CD4-positive, alpha-beta T cell treated with Interleukin-15 for 4 hours (primary cell): ENCODE results near the gene LRMDA.
"Not testable (repeated sequence)": the region's sequence is repeated elsewhere in the genome, so short reads cannot be mapped to it uniquely, and the experiment has no call there.

Source experiments
- DNase-seq: peaks from one replicate; pipeline ENCODE4 v3.0.0-alpha.2; 2020; ENCODE audit warnings: low spot score

LRMDA gene

DNA sequence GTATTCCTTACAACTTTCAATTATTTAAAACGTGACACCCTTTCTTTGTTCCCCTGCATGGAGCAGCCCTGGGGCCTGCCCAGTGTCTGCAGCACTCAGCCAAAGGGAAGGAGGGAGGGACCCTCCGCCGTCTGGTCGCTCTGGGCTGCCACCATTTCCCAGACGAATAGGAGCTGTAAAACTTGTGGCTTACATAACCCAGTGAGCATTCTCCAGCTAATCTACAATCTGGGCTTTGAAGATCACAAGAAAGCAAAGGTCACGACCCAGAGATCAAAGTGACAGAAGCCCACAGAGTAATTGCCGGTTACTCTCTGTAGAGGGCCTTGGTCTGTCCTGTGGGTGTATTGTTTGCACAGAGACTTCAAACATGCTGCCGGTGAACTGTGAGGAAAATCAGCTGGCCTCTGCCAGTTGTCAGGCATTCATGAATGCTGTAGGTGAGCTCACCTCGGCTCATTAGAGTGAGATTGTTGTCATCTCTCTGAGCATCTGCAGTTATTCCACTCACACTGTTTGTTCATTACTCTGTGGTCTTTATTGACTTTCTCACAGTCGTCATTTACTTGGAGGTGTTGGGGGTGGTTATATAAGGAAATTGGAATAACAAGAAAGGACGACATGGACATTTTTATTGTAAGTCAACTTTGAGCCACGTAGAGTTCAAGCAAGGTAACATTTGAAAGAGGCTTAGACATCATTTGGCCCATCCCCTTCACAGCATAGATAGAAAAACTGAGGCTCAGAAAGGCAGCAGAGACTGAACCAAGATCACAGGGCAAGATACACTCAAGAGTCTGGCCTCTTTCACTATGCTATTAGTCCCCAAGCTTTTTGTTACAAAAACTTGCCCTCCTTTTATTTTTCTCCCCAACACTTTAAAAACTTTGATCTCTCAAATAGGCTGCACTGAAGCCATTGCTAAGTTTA lies 619.8 kb downstream of the LRMDA start:
- no peak for DNase-seq

DNA sequence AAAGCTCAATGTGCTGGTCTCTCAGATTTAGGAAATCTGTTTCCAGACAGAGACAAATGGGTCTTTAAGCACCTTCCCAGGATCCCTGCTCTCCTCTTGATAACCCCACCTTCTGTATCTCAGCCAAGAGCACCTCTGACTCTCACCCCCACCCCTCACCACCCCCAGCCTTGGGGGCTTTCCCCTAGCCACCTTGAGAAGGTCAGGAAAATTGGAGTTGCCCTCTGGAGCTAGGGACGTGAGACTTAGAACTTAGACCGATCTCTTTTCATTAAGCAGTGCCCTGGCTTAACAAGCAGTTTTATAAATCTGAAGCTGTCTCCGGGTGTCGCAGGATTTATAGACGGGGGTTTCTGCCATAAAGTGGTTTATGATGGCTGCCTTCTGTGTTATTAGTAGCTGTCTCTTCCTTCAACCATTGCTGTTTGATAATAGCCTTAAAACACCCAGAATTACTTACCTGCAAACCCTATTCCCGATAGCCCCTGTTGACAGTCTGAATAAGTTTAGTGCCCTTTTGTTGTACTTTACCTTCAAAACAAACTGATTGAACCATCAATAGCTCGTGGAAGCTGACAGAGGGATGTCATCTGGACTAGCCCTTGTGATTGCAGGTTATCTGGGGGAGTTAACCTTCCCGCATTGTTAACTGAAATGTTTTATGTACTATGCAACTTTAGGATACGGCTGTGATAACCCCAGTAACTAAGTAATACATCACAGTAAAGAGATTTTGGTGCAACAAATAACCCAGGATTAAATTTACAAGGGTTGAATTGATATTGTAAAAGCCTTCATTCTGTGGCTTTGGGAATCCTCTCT lies 621.5 kb downstream of the LRMDA start:
- no peak for DNase-seq

DNA sequence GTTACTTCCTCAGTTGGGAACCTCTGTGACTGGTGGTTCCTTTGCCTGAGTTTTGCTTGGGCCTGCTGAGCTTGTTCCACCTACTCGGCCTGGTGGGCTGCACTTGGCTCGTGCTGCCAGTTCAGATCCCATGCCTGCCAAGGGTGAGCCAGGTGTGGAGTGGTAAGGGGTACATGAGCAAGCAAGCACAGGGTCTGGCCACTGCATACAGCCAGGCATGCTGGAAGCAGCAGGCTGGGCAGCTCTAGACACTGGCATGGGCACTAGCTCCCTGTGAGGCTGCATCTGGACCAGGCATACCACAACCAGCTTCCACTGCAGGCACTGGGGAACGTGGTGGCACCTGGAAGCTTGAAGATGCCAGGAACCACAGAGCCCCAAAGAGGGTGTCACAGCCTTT lies 624.0 kb downstream of the LRMDA start:
- DNase-seq: no peak

DNA sequence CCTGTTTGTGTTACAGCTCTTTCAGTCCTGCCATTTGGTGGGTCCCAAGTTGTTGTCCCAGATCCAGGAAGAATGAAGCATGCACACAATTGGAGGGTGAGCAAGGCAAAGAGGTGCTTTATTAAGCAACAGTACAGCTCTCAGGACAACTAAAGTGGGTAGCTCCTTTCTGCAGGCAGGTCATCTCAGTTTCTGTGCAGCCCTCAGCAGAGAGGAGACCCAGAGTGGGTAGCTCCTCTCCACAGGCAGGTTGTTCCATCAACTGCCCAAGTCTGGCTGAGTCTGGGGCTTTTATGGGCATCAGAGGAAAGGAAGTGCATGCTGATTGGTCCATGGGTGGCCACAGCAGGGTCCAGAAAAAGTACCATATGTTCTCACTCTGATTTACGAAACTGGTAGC lies 624.5 kb downstream of the LRMDA start:
- no peak for DNase-seq

DNA sequence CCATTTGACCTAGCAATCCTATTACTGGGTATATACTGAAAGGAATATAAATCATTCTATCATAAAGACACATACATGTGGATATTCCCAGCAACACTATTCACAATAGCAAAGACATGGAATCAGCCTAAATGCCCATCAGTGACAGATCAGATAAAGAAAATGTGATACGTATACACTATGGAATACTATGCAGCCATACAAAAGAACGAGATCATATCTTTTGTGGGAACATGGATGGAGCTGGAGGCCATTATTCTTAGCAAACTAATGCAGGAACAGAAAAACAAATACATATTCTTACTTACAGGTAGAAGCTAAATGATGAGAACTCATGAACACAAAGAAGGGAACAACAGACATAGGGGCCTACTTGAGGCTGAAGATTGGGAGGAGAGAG lies 629.6 kb downstream of the LRMDA start:
- DNase-seq: not testable (repeated sequence)

DNA sequence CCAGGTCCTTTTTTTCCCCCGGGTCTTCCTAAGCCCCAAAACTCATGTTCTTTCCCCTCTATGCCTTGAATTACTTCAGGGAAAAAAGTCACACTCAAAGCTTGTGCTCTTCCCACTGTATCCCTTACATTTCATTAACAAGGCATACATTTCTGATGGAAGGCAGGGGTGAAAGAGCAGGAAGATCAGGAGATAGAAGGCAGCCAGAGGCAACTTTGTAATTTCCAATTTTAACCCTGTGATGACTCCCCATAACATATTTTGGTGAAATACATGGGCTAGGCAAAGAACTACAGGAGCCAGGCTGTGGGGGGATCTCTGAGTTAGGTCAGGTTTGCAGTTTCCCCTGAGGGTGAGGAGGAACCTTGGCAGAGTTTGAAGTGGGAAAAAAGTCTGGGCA lies 635.0 kb downstream of the LRMDA start:
- DNase-seq: no peak

DNA sequence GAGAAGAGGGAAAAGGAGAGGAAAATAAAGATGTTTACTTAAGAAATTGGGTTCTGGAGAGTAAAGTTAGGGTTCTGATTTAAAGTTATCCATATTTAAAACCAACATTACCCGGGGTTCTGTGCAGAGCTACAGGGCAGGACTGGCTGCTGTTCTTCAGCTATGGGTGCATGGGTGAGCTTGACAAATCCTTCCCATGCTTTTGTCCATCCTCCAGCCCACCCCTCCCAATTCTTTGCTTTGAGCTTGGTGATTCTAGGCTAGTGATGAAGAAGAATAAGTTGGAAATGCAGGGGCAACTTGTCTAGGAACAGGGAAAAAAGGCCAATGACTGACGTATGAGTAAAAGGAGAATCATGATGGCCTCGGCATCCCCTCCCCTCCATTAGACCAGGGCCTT lies 636.0 kb downstream of the LRMDA start:
- no peak for DNase-seq

DNA sequence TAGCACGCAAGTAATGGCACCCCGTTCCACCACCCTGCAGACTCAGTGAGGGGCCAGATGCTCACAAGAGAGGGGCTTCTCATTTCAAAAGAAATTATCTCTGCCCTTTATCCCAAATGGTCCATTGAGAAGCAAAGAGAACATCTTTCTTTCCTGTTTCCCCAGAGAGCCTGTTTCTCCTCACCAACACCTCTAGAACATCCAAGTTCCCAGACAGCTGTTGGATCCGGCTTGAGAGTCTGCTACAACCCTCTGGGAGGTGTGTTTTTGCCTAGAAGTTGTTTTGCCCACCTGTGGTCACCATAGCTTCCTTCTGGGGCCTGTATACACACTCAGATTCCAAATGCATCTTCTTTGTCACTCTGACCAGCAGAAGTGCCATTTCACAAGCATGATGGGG lies 637.4 kb downstream of the LRMDA start:
- no peak for DNase-seq

DNA sequence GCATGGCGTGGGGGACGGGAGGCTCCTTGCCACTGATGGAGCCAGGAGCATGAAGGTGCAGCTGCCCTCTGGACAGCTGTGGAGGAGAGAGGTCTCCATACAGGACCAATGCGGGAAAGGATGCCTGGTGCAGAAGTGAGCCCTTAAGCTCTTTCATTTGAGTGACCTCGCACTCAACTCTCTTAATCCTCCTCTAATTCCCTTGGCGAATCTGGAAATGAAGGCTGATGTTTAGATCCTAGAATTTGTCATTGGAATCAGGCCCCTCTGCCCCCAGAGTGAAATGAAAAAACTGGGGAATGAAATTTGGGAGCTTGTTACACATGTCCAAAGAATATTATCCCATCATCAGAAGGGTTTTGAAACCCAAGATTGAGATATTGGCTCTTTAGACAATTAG lies 639.5 kb downstream of the LRMDA start:
- DNase-seq: no peak

DNA sequence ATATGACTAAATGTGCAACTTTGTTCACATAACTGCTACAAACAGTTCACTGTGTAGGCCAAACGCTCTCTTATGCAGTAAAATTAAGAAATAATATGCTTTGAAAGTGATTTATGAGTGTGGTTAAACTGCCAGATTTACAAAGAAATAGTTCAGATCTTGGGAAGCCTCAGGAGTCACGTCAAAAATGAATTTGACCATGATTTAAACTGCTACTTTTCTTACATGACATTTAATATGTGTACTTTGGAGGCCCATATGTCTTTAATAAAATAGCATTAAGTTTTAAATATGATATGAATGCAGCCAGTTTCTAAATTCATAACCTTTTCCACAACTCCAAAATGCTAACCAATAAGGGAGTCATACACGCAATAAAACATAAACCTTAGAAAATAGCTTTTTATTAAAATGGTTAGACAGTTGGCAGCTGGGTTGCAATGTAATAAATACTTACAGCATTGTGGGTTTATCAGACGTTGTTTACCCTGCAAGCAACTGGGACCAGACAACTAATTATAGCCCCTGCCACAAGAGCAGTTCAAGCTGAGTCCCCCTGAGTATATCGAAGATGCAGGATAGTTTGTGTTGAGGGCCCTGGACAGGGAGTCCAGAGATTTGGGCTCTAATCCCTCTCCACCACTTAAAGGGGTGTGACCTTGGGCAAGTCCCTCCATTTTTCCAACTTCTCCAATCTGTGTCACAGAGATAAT lies 640.4 kb downstream of the LRMDA start:
- DNase-seq: no peak

DNA sequence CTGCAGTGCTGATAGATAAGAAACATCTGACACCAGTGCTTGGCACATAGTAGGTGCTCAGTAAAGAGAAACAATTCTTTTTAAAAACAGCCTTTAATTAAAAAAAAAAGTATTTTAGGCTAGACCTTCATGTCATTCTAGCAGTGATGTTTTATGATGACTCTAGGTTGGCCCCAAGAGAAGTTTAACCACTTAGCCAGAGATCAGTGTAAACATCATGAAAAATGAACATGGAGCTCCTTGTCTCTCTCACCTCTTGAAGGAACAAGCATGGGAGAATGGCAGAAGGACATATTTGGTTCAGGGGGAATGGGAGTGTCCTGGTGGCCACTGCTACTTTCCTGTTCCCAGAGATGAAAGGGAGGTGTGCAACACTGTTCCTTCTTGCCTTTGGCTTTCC lies 641.0 kb downstream of the LRMDA start:
- DNase-seq: no peak

DNA sequence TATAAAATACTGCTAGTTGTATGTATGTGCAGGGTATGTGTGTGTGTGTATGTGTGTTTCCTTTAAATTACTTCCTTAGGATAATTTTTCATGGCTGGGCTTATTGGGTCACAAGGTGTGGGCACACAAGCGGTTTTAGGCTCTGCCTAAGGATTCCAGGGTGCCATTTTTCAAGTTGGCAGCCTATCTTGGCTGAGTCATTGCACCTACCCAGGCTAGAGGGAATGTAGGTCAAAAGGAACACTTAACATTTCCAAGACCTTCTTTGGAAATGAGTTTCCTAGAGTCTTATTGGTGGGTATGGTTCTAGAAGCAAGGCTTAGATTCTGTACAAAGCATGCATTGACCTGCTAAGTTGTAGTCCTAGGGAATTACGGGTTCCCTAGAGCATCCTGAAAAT lies 642.1 kb downstream of the LRMDA start:
- DNase-seq: no peak

DNA sequence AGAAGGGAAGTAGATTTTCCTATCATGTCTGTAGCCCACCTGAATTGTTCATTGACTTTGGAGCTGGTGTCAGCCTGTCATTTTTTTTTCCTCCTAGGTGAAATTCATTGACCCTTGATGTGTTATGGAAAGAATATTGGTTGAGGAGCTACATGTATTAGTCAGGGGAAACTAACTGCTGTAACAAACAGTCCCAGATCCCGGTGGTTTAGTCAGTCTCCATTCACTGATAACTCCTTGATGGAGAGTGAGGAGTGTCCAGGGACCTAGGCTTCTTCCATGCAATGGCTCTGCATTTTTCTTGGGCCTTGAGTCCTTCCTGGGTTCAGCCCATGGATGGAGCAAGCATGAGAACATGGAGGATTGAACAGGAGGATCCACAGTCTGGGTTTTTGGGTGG lies 643.2 kb downstream of the LRMDA start:
- DNase-seq: no peak

DNA sequence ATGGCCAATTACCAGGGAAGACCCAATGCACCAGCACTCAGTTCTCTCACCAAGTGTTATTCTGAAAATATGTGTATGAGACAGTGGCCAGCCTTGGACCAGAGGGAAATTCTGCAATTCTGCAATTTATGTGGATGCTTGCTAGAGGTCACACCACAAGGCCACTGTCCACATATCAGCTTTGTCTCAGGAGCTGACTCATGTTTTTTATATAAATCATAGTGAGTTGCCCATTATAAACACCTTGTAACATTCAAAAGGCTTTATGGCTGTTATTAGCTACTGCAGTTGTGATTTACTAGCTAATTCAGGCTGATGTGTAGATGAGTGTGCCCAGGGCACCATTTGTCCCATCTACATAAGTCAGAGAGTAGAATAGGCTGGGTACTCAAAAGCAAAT lies 649.0 kb downstream of the LRMDA start:
- no peak for DNase-seq

DNA sequence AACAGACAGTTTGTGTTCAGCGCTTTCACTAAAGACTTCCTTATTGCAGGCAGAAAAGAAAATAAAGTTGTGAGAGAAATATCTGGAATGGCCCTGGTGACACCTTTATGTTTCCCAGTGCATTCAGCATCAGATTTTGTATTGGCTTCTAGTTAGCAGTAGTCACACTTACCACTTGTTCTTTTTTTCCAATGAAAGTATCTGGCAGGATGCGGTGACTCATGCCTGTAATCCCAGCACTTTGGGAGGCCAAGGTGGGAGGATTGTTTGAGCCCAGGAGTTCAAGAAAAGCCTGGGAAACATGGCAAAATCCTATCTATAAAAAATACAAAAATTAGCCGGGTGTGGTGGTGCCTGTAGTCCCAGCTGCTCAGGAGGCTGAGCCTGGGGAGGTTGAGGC lies 649.6 kb downstream of the LRMDA start:
- no peak for DNase-seq

DNA sequence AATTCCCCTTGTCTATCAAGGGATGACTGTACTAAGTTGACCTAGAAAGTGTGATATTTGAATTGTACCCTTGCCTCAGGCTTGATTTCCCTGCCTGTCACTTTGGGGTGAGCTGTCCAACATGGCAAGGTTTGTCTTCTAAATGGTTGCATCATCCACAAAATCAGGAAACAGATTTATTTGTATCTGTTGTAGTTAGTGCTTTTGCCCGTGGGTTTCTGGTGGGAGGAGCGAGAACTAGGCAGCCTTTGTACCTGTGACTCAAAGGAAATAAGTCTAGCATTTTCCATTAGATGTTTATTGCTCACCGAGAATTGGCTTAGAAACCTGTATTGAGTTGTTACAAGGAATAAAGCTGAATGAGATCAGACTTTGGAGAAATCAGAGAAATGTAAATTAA lies 650.8 kb downstream of the LRMDA start:
- no peak for DNase-seq

DNA sequence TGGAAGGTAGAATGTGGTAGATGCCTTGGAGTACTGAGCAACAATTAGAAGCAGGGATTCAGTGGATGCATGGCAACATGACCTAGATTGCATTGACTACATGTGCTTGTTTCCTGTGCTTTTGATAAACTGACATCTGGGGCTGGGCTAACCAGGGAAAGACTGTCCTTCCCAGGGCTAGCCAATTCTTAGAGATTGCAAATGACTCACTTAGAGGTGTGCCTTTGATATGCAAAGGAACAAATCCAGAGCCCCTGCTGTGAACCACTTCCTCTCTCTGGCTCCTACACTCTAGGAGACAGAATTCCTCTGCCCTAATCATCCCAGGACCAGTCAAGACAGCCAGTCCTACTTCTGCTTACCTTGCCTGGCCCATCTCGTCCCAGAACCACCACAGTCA lies 651.5 kb downstream of the LRMDA start:
- no peak for DNase-seq

DNA sequence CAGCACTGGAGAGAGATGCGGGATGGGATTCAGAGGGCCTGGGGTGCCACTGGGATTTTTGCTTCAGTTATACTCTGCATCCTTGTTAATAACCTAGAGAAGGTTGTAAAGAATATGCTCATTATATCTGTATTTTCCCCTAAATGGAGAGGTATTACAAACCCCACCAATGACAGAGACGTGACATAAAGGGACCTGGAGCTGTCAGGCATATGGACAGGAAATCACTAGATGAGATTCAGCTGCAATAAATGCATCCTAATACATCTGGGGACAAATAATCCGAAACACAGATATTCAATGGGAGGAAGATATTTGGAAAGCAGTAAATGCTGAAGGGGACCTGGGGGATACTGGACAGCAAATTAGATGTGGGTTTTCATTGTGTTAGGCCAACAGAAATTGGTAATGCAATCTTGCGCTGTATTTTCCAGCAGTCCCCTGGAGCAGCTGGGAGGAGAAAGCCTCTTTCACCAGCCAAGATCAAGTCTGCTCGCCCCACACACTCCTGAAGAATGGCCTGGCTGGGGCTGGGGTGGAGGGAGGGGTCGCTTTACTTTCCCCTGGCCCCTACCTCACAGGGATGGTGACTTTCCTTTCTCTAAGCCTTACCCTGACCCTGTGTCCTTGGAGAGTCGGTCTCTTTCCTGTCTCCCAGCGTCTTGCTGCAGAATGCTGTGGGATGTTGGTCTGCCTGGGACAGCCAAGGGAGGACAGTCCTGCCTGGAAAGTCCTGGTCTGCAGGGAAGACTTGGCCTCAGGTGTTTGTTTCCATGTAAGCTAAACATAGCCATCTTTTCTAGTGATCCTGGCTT lies 653.8 kb downstream of the LRMDA start:
- DNase-seq: no peak

DNA sequence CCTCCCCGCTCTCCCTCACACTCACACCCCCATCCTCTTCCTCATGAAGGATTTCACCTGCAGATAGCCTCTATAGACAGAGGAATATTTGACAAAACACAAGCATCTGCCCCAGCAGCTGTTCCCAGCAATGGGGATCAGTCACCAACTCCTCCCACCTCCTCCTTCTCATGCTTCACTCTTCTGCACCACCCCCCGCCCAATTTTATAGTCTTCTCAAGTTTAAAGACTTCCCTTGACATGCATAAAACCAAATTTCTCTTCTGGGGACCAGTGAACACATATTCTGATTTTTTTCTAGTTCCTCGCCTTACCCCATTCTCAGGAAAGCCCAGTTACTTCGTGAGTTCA lies 654.4 kb downstream of the LRMDA start:
- no peak for DNase-seq

DNA sequence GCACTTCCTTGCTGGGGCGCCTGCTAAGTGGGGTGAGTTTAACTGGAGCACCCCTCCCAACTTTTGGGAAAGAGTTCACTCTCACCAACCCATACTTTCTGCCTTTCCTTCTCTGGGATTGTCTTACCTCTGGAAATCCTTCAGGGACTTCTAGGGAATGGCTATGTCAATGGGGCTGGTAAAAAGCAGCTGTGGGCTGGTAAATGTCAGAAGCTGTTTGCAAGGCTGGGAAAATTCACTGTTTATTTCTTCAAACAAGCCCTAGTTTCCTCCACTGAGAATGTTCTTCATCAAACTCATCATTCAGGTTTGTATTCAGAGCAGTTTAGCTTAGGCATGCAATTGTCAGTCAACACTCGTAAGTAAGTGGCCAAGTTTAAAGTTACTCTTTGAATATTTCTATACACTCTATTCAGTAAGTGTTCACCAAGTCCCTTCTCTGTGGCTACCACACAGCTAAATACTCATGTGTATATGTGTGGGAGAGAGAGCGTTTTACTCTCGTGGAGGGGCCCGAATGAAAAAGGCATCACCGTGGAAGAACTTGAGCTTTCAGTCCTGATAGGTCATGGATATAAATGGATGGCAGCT lies 654.8 kb downstream of the LRMDA start:
- no peak for DNase-seq
